NCI-H2171 (cell line): ENCODE data around the gene DCDC1.
A peak's percentile ranks its signal among the peaks of the same experiment; 100 is the strongest.
"Not testable (repeated sequence)": the region's sequence is repeated elsewhere in the genome, so short reads cannot be mapped to it uniquely, and the experiment has no call there.

Experiments used
- DNase-seq: peaks from one replicate; lab custom pipeline; 2025; lab: John Stamatoyannopoulos, UW

Gene DCDC1

GRCh38 chr11:30990625-30991296 is 378.8 kb downstream of the DCDC1 start:
- DNase-seq: peak; percentile 22

GRCh38 chr11:30987819-30988218 is 381.7 kb downstream of the DCDC1 start:
- DNase-seq: no peak

DNA sequence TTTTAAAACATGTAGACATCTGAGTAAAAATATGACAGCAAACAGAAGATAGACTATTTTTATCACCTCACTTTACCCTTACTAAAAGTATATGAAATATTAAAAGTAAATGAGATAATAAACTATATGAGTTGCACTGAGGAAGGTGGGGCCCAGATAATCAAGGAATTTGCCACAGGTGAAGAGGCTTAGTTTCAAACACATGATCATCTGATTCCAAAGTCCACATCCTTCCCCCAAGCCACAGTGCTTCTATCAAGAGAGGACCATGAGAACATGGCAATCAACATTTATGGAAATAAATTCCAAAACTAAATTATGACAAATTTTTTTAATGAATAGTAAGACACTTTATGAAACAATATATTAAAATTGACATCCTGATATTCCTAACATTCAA is 384.0 kb downstream of the DCDC1 start:
- no peak for DNase-seq

DNA sequence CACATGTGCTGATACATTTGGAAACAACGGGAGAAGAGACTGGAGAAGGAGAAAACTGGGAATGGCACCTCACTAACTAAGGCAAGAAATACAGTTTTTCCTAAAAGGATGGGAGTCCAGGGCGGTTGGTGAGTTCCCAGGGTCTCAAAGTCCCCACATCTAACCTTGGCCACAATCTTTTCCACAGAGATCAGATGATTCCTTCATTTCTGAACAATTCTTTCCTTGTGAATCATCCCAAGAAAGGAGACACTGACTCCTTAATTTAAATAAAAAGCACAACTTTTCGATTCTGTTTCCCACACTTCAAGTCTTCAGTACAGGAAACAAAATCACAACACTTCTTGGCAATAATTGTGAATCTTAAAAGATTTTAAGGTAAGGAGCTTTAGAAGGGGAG is 384.7 kb downstream of the DCDC1 start:
- DNase-seq: no peak

GRCh38 chr11:30984442-30984816 is 385.1 kb downstream of the DCDC1 start:
- peak; percentile 84 for DNase-seq

GRCh38 chr11:30983776-30984441 is 385.6 kb downstream of the DCDC1 start:
- DNase-seq: peak; percentile 67

DNA sequence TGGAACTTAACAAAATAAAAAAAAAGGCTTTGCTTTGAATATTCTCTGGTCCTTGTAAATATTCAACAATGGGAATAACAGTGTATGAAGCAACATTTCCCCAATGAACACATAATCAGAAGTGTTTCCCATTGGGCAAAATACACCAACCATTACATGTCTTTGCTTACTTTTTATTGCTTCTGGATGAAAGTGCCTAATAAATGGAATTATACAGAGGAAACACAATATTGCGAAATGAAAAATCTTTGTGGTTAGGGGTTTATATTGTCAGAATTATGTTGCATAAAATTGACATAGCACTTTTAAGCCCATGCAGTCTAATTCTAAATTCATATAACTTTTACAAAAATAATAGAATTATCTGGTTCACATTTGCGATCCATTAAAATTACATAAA is 386.4 kb downstream of the DCDC1 start:
- DNase-seq: no peak

- no peak for DNase-seq
Measured at GRCh38 chr11:30967579-30967978, 402.0 kb downstream of the DCDC1 start.

GRCh38 chr11:30960387-30960992 is 409.0 kb downstream of the DCDC1 start:
- DNase-seq: peak; percentile 77

DNA sequence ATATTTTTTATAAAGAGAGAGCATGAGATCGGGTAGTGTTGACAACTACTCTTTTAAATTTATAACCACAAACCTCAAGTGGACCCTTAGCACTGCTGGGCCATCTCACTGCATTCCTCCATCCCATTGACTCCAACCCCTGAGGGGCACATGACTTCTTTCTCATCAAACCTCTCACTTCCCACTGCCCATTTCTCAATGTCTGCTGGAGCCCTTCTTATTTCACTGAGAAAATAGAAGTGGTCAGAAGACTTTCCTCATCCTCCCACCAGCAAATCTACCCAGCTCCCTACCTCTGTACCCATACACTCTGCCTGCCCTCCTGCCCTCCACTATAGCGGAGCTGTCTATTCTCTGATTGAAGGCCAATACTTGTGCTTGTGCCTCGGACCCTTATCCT is 412.8 kb downstream of the DCDC1 start:
- DNase-seq: no peak

GRCh38 chr11:30949838-30950237 is 419.7 kb downstream of the DCDC1 start:
- no peak for DNase-seq

GRCh38 chr11:30947715-30948114 is 421.8 kb downstream of the DCDC1 start:
- DNase-seq: not testable (repeated sequence)

GRCh38 chr11:30938810-30939209 is 430.7 kb downstream of the DCDC1 start:
- DNase-seq: no peak

DNA sequence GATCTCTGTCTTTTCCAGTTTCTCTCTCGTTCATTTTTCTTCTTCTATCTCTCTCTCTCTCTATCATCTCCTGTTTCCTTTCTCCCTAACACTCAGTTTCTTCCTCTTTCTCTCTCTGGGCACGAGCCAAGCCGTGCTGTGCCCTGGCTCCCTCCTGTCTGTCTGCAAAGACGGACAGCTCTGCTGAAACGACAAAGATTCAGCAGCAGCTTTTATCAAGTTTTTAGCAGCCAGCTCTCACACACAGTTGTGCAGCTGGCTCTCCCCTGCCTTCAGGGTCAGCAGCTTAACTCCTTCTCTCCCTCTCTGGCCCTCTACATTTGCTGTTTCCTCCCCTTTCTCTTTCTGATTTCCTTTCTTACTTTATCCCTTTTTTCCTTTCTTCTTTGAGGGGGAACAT is 431.4 kb downstream of the DCDC1 start:
- DNase-seq: no peak

GRCh38 chr11:30936491-30936890 is 433.0 kb downstream of the DCDC1 start:
- no peak for DNase-seq

DNA sequence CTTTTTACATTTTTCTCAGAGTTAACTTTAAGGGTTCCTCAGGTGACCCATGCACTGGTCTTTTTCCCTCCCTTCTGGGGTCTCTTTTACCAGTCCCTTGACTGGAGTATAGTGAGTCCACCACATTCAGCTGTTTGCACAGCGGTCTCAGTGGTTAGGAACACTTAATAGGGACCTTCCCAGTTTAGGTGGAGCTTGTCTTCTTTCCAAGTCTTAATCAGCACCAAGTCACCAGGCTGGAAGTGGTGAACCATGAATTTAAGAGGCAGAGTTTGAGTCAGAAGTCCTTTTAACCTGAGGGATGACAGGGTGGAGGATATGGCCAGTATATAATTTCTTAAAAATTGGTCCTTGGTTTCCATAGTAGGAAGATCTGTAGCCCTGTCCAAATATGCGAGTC is 433.7 kb downstream of the DCDC1 start:
- no peak for DNase-seq

DNA sequence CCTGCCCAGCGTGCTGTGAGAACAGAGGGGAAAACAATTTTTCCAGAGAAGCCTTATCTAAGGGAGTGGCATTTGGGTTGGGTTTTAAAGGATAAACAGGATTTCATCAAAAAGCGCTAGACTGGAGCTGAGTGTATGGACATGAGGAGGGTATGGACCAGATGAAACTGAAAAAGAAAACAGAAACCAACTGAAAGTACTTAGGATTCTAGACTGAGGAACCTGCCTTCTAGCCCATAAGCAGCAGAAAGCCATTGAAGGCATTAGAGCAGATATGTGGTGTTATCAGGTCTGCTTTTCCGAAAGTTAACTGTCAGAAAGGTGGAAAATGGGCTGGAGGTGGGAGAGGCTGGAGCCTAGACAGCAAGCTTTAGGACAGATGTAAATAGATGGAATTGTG is 443.4 kb downstream of the DCDC1 start:
- no peak for DNase-seq

- DNase-seq: no peak
Measured at GRCh38 chr11:30921811-30922210, 447.7 kb downstream of the DCDC1 start.

DNA sequence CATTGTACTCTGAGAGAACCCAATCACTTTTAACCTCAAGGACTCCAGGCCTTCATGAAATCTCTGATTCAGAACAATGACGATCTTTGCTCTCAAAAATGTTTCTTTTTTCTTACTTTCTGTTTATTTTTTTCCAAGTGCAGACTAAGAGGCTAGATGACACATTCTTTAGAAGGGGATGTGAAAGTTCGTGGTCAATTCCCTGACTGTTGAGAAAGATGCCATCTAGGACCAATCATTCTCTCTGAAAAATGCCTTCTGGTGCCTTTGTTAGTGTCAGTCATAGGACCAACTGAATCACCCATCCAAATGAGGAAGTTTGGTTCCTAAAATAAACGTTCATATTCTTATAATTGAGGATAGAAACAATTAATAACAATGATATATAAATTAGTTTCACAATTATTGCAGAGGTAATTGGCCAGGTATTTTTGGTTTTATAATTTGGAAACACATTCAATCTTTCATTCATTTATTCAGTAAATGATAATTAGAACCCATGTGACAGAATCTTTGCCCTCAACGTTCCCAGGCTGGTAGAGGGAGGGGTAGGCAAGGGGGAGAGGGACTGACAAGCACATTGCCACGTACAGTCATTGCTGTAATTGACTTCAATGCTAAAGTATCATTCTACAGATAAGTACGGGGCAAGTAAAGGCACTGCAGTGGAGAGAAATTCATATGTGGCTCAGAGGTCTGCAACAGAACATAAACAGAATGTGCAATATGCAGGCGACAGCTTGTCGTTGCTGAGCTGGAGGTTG is 450.0 kb downstream of the DCDC1 start:
- DNase-seq: no peak

DNA sequence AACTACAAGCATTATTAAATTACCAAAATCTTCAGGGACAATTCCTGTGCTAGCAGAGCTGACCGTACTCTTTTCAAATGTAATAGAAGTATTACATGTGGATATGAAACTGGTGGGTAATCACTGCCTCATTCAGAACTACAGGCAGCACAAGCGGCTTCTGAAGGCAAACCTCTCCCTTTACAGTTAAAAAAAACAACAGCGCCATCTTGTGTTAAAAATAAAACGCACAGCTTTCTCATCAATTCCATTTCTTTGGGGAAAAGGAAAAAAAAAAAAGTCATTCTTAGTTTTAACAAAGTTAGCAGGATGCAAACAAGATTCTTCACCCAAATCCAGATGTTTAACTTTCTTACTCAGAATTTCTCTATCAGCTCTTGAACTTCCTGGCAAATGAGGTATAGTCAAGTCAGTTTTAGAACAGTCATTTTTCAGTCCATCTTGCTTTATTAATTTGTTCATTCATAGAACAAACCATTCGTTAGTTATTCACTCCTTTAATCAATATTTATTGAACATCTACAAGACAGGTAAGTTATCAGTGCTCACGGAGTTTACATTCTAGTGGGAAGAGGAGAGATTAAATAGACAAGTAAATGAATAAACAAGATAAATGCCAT is 451.6 kb downstream of the DCDC1 start:
- DNase-seq: peak; percentile 73

DNA sequence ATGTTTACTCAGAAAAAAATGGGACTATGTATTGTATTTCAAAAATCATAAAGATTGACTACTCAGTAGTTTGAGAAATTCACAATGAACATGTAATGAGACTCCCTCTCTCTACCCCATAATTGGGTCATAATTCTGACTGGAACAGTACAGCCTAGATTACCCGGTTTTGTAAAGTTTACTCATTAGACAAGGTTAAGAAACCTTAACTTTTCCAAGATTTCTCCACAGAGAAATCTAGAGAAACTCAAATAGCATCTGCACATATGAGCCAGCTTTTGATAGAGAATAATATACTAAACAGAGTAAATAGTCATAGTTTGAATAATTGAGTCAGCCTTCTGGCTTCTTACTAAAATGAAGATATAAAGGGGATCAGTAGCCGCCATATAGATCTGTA is 452.3 kb downstream of the DCDC1 start:
- DNase-seq: no peak

DNA sequence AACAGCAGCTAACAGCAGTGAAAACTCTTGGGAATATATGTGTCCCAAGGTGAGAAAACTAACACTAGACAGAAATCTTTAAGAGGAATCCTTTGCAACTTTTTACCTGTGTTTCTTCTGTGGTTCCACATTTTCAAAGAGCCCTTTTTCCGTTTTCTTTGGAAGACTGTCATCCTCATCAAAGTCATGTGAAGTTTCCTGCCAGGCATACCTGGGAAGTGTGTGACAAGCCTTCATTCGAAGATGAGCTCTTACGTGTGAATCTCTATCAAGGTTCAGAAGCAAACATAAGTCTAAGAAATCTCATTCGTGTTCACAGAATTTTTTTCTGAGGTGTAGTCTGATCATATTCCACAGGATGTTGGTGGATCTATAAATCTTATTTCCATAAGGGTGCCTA is 452.8 kb downstream of the DCDC1 start:
- no peak for DNase-seq
